RCC 7860 (cell line): ENCODE data around the gene ABHD17B.

Source experiments
- DNase-seq: peaks from one replicate; pipeline ENCODE4 v3.0.0-alpha.2; 2015; ENCODE audit warnings: low spot score
- FAIRE-seq: peaks from 2 replicates; lab custom pipeline; 2012; peaks lifted over from hg19 to GRCh38; lab: Jason Lieb, UNC

Gene ABHD17B

DNA sequence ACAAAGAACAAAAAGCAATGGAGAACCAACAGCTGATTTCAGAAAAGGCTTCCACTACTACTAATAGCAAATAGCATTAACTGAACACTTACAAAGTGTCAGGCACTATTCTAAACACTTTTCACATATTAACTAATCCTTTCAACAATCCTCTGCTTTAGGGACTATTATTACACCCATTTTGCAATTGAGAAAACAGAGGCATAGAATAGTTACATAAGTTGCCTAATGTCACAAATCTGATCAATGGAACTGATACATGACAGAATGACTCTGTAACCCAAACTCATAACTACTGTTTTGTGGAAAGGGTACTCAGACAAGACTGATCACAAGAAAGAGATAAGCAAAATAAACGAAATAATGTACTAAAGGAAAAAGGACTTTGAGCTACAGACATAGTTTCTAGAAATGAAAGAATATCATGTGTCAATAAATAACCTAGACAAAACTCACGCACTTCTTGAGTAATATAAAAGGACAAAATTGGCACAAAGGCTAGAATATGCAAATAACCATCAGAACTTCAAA lies 31.3 kb downstream of the ABHD17B start:
- no peak for FAIRE-seq
- no peak for DNase-seq

DNA sequence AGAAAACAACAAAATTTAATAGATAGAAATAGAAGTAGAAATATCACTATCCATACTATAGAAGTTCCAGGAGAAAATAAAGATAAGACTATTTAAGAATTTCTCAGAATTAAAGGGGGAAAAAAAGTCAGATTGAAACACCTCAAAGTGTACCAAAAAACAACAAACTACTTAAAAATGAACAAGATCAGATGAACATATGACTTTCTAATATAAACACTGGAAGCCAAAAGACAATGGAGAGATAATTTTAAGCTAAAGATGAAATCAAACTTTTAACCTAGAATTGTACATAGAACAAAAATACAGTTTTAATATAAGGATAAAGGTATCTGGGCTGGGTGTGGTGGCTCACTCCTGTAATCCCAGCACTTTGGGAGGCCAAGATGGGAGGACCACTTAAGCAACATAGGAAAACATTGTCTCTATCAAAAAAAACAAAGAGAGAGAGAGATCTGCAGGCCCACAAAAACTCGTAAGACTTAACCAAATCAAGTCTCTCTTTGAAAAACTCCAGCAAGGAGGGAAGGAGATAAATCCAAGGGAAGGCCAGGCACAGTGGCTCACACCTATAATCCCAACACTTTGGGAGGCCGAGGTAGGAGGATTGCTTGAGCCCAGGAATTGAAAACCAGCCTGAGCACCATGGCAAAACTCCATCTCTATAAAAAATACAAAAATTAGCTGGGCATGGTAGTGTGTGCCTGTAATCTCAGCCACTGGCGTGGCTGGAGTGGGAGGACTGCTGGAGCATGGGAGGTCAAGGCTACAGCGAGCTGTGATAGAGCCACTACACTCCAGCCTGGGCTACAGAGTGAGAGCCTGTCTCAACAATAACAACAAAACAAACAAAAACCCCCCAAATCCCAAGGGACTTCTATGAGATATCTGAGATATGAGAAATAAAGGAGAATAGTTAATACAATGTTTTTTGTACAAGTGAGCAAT lies 32.4 kb downstream of the ABHD17B start:
- DNase-seq (no peak), FAIRE-seq (no peak)

DNA sequence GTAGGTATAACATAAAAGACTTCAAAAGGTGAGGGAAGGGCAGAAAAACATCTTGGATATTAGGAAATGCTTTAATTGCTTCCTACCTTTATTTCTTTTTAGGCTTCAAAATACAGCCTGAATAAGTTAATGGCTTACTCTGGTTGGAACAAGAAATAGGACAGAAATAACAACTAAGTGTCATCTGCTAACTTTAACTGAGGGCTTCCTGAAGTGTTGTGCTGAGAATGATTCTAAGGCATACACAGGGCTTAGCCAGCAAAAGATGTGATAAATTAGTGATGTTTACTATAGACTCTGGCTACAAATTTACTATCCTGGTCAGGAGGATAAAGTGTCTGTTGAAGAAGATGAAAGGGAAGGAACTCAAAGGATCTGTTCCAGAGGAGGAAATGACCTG lies 34.2 kb downstream of the ABHD17B start:
- no peak for DNase-seq
- FAIRE-seq: no peak

DNA sequence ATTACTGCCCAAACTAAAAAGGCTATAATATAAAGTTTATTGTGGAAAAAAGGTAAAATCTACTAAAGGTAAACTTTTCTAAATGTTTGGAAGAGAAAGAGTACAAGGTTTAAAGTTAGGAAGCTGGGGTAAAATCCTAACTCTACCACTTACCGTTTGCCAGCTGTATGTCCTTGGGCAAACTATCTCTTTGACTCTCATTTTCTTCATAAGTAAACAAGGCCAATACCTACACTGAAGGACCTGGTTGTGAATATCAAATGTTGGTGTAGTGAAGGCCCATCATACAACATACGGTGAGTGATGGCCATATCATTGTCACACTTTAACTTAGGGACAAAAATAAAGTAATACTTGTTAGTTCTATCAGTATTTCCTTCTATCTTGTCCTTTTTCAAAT lies 34.9 kb downstream of the ABHD17B start:
- DNase-seq (no peak), FAIRE-seq (no peak)

DNA sequence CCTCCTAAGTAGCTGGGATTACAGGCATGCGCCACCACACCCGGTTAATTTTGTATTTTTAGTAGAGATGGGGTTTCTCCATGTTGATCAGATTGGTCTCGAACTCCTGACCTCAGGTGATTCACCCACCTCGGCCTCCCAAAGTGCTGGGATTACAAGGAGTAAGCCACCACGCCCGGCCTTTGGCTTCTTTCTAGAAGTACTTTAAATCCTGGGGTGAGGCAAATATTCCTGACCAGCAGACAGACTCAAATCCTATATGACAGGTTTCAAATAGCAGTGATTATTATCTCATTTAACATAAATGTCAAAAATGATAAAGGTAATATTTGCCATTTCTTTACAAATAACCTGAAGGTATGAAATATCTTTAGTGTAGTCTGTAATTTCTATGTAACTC lies 35.6 kb downstream of the ABHD17B start:
- FAIRE-seq: no peak
- DNase-seq: no peak

DNA sequence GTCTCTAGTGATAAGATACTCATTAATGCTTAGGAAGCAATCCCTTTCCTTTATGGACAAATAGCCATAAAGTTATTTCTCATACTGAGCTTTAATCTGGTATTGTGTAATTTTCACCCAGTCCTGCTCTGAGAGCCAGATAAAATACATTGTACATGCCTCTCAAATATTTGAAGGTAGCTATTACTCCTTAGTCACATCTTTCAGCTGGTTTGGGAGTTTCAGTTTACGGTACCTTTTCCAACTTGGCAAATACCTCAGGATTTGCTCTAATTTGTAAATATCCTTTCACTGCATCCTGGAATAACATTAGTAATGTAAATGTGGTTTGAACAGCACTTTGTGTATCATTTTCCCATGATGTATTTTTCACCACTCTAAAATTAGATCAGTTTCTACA lies 47.4 kb downstream of the ABHD17B start:
- DNase-seq: no peak
- no peak for FAIRE-seq

DNA sequence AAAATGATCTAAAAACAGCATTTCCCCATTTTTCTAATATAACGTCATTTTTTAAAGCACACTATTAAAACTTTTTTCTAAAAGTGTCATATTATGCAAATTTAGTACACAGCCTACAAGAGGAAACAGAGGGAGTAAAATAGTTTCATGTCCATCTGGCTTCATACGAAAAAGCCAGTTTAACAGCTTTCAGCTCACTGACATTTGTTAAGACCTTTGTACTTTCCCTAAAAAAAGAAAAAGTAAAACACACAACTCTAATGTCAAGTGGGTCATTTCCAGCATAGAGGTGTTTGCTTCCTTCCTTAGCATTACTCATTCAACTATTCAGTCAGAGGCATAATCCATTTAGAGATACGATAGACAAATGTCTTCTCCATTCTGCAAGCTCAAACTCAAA lies 49.4 kb downstream of the ABHD17B start:
- FAIRE-seq (no peak), DNase-seq (no peak)

DNA sequence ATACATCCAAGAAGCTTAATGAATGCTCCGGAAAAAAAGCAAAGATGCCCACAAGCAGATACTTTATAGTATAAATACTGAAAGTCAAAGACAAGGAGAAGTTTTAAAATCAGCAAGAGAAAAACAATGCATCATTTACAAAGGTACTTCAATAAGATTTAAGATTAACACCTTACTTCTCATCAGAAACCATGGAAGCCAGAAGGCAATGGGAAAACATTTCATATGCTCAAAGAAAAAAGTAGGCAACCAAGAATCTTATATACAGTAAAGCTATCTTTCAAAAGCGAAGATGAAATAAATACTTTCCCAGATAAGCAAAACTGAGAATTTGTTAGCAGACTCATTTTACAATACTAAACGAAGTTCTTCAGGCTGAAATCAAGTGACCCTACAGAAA lies 51.1 kb downstream of the ABHD17B start:
- FAIRE-seq: no peak
- DNase-seq: no peak

DNA sequence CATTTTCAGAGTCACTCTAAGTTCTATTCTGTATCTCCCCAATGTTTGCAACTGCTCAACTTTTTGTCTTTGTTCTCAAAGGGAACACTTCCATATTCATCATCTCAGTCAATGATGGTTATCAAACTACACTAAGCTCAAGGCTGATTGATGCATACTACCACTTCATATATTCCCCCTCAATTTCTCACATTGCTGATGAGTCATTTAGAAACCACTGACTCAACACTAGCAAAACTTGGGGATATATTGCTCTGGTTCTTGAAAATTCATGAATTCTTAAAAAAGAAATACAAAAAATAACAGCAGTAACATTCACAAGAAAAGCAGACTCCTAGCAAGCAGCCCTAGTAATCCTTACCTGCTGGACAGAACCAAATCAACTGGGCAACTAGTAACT lies 52.2 kb downstream of the ABHD17B start:
- peak; percentile 30 for DNase-seq

DNA sequence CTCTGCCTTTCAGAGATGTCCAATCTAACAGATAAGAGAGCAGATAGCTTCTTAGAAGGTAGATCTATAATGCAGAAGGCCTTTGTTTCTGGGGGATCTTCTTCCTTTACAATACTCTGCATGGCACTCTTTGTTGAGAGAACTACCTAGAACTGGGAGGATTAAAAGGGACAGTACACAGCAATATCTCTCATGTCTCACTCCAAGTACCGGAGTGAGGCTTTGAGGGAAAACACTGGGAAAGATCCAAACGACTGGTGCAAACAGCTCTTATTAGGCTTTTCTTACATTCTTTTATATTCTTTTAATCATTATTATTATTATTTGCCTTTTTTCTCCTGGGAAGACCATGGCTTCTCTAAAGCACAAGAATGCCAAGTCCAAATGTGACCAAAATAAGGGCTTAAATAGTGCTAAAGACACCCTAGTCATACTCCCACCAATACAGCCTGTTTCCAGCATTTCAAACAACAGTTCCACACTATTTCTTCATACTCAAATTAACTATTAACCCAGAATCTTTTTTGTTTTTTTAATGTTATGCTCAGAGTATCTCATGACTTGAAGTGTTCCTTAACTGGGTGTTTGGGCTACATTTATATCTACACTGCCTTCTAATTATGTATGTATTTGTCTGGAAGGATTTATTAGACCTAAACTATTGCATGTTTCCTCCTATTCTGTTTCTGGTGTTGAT lies 52.7 kb downstream of the ABHD17B start:
- FAIRE-seq: no peak

More for the DNA sequence above, 52.2 kb downstream of the ABHD17B start:
- peak; percentile 17 for FAIRE-seq

DNA sequence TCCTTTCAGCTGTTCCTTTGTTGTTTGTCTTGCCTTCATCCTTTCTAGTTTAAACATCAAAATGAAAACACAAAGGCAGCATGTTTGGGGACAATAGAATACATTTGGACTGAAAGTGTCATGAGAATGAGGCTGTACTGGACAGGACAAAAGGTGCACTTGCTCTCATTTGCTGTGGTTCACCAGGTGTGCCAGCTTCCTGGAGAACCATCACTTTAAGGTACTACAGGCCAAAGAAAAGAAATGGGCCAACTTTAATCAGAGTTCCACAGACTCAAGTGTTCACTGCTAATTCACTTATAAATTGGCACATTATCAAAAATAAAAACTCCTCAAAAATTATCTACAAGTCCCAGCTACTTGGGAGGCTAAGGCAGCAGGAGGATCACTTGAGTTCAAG lies 53.8 kb downstream of the ABHD17B start:
- no peak for FAIRE-seq
- DNase-seq: no peak

More for the DNA sequence above, 52.7 kb downstream of the ABHD17B start:
- no peak for DNase-seq

DNA sequence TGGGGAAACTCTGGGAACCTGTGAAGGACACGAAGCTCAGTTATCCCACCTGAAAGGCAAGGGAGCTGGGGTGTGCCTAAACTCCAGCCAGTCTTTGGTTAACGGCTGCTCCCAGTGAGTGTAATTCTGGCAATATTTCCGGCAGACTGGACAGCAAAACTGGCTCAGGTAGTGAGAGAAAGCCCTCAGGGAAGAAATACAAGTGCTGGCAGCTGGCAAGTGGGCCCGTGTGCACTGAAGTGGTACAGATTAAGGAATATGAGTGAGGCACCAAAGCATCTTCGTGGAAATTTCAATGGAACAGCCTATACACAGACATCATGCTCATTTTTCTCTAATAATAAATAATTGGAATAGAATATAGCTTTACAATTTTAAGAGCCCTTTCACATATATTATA lies 56.2 kb downstream of the ABHD17B start:
- DNase-seq (no peak), FAIRE-seq (no peak)

DNA sequence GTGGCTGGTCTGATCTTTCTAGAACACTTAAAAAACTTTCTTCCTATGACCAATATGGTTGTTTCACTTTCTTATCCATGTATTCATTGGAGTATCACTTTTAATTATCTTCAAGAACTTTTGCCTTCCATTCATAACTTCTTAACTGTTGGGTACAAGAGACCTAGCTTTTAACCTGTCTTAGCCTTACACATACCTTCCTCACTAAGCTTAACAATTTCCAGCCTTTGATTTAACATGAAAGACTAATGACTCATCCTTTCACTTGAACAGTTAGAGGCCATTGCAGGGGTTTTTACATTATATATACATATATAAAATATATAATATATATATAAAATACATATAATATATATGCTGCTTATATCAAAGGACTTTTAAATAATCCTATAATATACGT lies 57.9 kb downstream of the ABHD17B start:
- DNase-seq (no peak), FAIRE-seq (no peak)

DNA sequence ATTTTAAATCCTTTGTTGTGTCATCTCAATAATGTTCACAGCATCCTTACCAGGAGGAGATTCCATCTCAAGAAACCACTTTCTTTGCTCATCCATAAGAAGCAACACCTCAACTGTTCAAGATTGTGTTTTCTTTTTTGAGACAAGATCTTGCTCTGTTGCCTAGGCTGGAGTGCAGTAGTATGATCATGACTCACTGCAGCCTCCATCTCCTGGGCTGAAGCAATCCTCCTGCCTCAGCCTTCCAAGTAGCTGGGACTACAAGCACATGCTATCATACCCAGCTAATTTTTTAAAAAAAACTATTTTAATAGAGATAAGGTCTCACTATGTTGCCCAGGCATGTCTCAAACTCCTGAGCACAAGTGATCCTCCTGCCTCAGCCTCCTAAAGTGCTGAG lies 60.0 kb downstream of the ABHD17B start:
- FAIRE-seq (no peak), DNase-seq (no peak)

DNA sequence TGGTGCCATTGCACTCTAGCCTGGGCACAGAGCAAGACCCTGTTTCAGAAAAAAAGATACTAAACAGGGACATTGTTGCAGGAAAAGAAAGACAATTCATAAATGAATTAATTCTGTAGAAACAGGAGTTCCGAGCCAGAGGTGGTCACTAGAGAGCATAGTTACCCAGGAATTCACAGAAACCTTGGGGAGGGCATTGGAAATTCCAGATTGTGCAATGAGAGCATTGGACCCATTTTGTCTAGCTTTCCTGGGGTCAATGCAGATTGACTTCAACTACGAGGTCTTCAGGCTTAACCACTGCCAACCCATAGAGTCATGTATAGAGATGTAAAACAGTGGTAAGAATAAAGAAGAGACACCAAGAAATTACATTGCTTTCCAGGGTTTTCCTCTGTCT lies 63.1 kb downstream of the ABHD17B start:
- no peak for DNase-seq
- FAIRE-seq: no peak

DNA sequence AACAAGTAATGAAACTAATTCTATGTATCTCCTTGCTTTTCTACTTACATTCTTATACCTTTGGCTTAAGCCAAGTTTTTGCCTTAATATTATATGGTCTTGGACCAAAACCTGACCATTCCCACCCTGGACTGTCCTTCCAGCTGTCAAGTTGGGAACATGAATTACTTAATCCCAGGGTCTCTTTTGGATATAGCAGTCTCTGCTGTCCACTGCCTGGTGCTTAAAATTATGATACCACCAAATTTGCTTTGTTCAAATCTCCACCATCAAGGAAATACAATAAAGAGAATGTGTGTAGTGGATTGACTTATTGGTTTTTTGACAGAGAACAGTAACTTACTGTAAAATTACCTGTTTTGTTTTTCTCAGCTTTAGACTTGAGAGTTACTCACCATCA lies 66.2 kb downstream of the ABHD17B start:
- no peak for DNase-seq
- FAIRE-seq: no peak

DNA sequence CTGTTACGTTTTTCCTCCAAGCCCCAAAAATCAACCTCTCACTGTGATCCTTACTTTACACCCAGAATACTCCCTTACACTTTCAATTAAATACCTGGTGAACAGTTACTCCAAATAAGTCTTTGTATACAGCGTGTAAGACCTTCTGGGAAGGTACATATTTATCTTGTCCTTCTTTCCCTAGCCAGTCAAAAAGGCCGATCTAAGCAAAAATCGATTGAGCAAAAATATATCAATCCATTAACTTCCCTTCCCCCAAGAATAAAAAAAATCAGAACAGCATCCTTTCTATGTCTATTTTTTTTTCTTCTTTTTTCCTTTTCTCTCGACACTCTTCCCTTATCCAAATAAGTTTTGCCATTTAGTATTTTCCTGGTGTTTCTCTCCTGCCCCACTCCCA lies 71.3 kb downstream of the ABHD17B start:
- DNase-seq (no peak), FAIRE-seq (no peak)

DNA sequence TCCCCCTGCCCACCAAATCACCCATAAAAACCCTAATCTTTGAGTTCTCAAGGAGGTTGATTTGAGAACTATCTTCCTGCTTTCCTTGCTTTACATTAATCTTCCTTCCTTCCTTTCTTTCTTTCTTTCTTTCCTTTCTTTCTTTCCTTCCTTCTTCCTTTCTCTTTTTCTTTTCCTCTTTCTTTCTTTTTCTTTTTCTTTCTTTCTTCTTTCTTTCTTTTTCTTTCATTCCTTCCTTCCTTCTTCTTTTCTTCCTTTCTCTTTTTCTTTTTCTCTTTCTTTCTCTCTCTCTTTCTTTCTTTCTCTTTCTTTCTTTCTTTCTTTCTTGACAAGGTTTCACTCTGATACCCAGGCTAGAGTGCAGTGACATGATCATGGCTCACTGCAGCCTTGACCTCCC lies 75.4 kb downstream of the ABHD17B start:
- no peak for FAIRE-seq
- no peak for DNase-seq

DNA sequence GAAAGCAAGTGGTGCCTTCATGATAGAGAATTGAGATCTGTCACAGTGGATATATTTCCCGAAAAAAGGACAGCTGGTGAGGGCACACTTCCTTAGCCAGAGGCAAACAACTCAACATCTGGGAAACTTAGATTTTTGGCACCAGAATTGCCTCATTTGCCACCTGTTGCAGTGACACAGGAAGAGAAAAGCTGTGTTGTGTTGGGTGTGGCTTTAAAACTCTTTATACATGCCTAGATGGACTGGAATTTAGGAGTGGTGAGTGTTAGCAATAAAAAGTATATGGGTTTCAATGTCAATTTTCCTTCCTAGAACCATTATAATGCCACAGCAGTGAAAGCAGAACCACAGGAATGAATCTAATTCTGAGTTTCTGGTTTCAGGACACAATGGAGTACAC lies 80.1 kb downstream of the ABHD17B start:
- DNase-seq (no peak), FAIRE-seq (no peak)

DNA sequence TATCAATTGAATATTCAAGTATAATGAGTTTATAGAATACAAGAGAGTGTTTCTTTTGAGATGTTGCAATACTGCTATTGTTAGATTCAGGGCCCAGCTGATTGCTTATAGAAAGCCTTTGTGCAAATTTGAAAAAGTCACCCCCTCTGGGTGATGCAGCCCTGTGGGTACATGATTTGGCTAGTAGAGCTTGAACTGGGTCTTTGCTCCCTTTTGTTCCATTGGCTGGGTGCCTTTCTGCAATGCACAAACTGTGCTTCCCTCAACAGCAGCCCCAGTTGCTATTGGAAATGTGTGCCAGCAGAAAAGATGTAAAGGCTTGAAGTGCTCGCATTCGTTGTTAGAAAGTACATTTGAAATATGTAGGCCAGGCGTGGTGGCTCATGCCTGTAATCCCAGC lies 80.8 kb downstream of the ABHD17B start:
- FAIRE-seq (no peak), DNase-seq (no peak)

DNA sequence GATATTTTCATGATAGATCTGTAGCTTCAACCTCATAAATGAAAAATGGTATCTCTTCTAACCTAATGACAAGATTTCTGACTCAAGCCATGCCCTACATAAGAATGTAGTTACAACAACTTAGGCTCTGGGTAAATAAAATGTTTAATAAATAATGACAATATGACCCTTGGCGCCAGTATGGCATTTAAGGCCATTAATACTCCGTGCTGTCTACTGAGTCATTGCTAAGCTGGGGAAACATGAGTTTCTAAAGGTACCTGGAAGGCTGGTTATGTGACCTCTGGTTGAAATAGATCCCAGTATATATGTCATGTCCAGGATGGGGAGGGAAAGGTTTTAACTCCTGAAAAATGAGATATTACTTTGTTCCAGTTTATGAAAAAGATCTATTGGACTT lies 84.7 kb downstream of the ABHD17B start:
- FAIRE-seq: no peak
- no peak for DNase-seq

DNA sequence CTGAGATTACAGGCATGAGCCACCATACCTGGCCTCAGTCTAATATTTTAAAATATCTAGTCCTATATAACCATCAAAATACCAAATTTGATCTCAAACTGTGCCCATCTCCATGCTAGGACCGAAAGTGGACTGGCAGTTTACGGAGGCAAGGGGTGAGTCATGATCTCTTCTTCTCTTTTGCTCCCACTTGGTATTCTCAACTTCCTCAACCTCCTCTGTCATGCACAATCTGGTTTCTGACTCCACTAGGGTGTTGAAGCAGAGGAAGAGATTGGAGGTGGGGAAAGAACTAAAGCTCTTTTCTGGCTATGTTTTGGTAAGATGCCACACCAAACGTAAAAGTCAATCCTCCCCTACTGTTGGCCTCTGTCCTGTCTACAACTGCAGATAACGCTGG lies 86.7 kb downstream of the ABHD17B start:
- no peak for FAIRE-seq

More for the DNA sequence above, 86.7 kb downstream of the ABHD17B start:
- DNase-seq: no peak
